ENCODE data around the gene MYO5A.

The MYO5A gene

DNA sequence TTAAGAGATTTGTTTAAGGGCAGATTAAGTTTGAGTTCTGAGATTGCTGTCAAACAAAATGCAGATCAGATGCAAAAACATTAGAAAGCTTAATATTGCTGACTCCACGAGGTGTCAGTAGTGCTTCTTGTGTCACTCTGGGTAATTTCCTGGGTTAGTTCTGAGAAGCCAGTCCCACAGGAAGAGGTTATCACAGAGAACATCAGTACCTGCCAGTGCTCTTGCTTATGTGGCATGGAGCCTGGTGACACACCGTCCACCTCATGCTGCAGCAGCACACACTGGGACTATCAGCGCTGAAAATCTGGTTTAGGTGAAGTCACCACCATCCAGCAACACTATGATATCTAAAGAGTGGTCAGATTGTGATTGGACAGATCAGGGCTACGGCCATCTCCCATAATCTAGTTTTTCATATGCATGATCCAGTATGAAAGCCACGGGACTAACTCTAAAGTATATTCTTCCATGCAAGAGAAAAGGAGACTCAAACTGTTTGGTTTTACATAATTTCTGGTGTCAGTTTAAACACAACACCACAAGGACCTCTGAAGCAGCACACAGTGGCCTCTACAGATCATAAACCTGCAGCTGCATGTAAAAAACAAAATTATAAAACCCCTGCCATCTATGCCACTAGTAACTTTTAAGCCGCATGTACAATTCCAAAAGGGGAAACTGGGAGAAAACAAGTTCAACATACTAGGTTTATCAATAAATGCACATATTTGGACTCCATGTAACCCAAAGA lies 197.0 kb downstream of the MYO5A start:
- no peak for FAIRE-seq
- DNase-seq (ENCODE audit: insufficient read length, low spot score), result no peak

DNA sequence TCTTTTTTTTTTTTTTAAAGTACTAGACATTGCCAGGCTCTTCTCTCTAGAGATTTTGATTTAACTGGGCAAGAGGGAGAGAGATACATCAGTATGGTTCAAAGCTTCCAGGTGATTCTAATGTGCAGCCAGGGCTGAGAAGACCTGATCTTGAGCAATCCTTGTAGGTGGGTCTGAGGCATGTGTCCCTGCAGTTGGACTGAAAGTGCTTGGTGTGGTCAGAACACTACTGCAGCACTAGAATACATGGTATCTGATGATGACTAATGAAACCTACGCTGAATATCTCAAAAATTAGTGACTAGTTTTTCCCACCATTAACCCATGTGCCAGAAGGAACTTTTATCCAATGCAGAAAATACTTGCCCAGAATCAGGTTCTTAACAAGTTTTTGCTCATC lies 198.7 kb downstream of the MYO5A start:
- DNase-seq (ENCODE audit: insufficient read length, low spot score), result no peak
- no peak for FAIRE-seq
- TF ChIP-seq, protein P1, sequence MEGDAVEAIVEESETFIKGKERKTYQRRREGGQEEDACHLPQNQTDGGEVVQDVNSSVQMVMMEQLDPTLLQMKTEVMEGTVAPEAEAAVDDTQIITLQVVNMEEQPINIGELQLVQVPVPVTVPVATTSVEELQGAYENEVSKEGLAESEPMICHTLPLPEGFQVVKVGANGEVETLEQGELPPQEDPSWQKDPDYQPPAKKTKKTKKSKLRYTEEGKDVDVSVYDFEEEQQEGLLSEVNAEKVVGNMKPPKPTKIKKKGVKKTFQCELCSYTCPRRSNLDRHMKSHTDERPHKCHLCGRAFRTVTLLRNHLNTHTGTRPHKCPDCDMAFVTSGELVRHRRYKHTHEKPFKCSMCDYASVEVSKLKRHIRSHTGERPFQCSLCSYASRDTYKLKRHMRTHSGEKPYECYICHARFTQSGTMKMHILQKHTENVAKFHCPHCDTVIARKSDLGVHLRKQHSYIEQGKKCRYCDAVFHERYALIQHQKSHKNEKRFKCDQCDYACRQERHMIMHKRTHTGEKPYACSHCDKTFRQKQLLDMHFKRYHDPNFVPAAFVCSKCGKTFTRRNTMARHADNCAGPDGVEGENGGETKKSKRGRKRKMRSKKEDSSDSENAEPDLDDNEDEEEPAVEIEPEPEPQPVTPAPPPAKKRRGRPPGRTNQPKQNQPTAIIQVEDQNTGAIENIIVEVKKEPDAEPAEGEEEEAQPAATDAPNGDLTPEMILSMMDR (IDR thresholded peaks at IDR 0.05; ENCODE audit: insufficient read depth, missing control alignments), result no peak

More for the DNA sequence above, 197.0 kb downstream of the MYO5A start:
- TF ChIP-seq, protein P1 (IDR thresholded peaks at IDR 0.05; ENCODE audit: insufficient read depth, missing control alignments), result peak; percentile 64

DNA sequence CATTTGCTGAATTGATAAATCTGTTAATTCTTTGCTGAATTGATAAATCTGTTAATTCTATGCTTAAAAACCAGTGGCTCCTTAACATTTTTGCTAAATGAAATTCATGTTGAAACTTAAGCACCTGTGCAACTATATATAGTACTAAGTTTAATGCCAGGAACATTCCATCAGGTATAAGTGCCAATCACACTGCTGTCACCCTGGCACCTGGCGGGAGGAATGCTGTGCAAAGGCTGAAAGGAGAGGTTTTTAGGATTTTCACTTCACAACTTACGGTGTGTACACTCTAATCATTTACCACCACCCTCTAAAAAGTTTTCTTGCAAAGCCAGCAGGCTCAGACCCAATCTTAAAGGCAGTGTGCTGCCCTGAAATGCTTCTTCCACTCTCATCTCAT lies 199.5 kb downstream of the MYO5A start:
- FAIRE-seq, result no peak
- DNase-seq (ENCODE audit: insufficient read length, low spot score), result no peak
- TF ChIP-seq, protein P1 (IDR thresholded peaks at IDR 0.05; ENCODE audit: insufficient read depth, missing control alignments), result no peak

DNA sequence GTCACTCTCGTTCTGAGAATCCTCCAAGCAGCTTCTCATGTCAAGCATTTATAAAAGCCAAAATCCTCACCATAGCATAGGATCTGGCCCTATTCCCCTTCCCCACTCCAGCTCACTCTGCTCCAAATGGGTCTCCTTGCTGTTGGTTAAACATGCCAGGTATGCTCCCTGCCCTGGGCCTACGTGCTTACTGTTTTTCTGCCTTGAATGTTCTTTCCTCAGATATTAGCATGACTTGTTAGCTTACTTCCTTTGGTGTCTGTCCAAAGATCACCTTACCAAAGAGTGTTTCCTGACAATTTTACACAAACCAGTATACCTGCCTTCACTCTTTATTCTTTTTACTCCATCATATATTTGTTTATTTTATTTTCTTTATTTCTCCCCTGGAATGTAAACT lies 200.0 kb downstream of the MYO5A start:
- TF ChIP-seq, protein P1 (IDR thresholded peaks at IDR 0.05; ENCODE audit: insufficient read depth, missing control alignments), result no peak
- FAIRE-seq (no peak), DNase-seq (ENCODE audit: insufficient read length, low spot score) (no peak)

DNA sequence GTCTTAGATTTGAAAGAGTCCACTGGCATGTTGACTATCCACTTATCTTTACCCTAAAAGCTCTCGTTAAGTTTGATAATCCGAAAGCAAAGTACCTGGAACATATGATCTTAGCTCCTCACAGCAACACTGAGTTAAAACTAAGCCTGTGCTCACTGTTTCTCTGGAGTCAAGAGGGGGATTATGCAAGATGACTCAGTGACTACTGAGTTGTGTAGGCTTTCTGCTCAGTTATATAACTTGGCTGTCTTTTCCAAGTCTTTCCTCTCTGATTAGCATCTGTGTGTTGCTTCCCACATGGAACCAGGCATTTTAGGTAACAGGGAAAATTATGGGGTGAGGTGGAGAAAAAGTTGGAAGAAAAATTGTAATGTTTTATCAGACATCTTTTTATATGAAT lies 201.9 kb downstream of the MYO5A start:
- FAIRE-seq (no peak), DNase-seq (ENCODE audit: insufficient read length, low spot score) (no peak)
- TF ChIP-seq, protein P1 (IDR thresholded peaks at IDR 0.05; ENCODE audit: insufficient read depth, missing control alignments), result no peak

DNA sequence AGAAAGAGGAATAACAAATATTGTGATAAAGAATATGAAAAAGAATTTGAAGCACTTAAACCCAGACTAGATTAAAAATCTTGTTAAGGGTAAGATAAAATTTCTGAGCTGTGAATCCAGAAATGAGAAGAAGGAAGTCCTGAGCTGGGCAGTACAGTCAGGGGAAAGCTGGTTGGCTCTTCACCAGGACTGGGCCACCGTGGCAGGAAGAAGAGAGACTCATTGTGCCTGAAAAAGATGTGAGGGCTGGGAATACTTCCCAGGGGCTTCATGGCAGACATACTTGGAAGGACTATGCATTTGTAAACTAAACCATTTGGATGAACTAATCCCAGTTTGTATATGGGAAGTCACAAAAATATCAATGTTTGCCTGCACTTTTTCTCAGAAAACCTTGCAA lies 204.6 kb downstream of the MYO5A start:
- TF ChIP-seq, protein P1 (IDR thresholded peaks at IDR 0.05; ENCODE audit: insufficient read depth, missing control alignments), result no peak
- no peak for FAIRE-seq
- DNase-seq (ENCODE audit: insufficient read length, low spot score), result no peak

DNA sequence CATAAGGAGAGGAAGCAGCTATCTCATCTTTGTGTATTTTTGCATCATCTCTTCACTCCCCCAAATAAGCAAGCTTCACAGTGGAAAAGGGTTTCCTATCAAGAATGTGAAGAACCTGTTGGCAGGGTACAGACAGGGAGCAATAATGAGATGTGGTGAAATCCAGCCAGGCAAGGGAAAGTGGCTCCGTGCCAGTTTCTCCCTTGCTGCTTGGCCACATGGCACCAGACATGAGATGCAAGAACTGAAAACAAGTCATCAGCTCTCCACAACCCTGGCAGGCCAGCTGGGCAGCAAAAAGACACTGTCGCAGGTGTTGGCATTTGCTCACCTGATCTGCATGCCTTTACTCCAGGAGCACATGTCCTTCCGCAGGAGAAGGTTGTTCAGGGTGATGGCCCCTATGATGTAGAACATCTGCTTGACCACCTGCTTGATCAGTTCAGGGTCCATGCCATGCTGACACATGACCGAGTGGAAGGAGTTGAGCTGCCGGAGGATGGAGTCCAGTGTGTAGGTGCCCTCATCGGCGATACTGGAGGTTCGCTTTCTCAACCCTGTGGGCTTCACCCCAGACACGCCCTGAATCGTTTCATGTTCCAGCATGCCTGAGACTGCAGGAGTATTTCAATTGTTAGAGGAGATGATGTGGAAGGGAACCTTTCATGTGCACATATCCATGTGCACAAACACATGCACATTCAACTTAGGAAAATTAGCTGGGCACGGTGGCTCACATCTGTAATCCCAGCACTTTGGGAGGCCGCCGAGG lies 209.8 kb downstream of the MYO5A start:
- FAIRE-seq, result no peak
- TF ChIP-seq, protein P1 (IDR thresholded peaks at IDR 0.05; ENCODE audit: insufficient read depth, missing control alignments), result no peak
- no peak for DNase-seq (ENCODE audit: insufficient read length, low spot score)
